Middle frontal gyrus (tissue), 1 donor: ENCODE results near the gene FAIM2.

Source experiments
- DNase-seq: peaks from one replicate; pipeline ENCODE4 v3.0.0-alpha.2; 2015; ENCODE audit warnings: low spot score; ENCODE audit errors: extremely low spot score

The FAIM2 gene

DNA sequence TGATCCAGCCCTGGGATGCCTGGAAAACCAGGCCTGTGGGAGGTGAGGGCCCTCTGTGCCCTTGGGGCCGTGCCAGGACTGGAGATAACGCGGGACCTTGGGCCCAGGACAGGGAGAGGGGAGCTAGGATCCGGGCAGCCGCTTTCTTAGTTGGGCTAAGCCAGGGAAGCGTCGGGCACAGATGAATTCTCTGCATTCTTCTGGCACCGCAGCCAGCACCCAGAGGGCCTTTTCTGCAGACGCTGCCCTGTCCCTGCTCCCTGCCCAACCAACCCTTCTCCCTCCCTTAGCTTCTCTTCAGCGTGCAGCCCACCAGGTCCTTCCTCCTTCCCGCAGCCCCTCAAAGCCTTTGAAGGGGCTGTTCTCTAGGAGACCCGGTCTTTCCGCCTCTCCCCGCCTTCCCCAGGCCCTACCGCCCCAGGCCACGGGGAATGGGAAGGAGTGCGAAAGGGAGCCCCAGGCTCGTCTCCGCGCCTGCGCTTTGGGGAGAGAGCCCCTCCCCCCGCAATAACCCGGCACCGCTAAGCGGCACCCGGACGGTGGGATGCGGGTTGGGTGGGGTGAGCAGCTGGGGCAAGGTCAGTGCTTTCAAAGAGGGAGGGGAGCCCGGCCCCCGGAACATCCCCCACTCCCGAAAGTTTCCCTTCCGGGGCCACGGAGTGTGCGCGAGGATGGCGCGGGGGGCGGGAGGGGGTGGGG lies 76.2 kb downstream of the FAIM2 start:
- DNase-seq = no peak

DNA sequence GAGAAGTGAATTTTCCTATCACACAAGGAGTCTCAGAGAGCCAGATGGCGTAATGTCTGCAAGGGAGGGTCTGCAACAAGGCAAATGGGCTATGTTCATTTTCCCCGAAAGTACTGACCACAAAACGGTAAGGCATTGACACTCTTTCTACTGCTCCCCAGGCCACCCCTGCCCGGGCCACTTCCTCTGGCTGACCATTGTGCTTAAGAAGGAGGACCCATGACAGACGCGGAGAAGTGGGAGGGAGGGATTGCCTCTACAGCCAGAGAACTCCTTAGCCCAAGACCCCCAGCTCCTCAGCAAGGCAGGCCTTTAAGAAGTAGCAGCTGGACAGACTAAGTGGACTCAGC lies 76.7 kb downstream of the FAIM2 start:
- no peak for DNase-seq

DNA sequence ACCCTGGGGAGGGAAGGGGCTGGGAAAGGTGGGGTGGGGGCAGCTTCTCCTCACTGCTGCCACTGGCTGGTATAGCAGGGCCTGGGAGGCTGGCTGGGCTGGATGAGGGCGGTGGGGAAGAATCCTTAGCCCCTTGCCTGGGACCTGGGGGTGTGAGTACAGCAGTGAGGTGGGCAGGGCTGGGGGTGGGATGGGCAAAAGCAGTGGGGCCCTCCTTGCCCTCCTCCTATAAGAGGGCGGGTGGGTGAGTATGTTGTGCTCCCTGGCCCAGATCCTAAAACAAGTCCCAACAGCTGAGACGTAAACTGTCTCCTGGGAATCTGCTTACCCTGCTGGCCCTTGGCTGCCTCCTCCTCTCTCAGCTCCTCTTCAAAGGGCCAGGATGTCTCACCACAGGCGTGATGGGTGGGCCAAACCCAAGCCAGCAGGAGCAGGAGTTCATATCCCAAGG lies 77.7 kb downstream of the FAIM2 start:
- no peak for DNase-seq

DNA sequence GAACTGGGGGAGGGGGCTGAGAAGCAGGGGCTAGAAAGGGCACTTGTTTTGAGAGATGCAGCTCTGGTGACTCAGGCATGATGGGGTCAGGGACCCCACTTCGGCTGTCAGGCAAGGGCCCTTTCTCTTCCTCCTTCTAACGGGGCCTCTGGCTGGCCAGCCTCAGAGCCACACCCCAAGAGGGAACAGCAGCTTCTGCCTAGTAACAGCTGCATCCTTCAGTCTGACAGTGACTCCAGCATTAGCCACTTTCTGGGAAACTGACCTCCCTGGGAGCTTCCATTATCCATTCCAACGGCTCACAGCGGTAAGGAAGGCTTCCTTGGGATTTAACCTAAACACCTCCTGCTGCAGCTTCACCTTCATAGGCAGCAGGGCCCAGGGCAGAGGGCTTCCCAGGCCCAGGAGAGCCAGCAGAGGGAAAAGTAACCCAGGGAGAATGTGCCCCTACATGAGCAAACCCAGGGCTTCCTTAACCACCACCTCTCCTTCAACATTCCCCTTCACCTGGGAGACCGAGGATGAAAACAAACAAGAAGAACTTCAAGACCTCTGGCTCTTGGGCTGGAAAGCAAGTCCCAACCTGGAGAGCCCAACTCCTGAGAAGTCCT lies 78.2 kb downstream of the FAIM2 start:
- no peak for DNase-seq

DNA sequence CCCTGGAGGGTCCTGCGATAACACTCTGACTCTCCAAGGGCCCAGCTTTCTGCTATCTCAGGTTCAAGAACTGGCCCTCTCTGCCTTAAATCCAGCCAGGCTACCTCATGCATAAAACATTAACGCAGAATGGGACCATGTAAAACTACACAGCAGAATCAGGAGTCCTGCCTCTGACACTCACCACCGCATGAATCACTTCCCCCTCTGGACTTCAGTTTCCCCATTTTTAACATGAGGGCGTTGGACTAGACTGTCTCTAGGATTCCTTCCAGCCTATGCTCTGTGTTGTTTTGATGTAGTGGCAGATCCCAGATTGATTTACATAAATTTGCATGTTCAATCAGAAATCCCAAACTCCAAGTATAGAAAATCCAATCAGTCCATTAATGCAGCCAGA lies 78.8 kb downstream of the FAIM2 start:
- no peak for DNase-seq

DNA sequence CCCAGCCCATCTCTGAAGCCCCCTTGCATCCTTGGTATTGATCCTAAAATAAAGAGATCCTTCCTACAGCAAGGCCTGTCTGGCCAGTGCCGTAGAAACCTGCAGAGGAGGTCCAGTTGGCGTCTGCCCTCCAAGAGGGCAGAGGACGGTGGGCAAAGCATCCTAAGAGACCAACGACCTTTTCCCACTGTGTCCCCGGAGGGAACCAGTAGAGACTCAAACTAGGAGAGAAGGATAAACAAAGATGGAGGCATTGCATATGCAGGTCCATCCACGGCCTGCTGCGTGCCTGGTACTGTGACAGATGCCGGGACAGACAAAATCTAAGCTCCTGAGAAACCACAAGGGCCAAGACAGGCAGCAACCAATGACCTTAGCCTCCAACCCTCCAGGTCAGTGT lies 79.3 kb downstream of the FAIM2 start:
- DNase-seq = no peak

DNA sequence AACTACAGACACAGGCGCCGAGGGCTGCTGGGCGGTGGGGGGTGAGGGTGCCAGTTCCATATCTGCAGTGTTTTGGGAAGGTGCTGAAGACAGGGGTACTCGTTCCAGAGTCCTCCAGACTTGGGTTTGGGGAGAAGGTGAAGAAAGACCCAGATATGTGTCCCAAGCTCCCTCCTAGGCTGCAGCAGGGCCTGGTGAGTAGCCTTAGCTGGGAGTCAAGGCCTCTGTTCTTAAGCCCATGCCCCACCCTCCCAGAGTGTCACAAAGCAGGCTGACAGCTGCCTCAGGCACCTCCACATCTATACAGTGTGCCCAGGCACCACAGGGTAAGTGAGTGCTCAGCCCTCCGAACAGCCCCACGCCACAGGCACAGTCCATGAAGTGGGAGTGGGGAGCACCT lies 79.7 kb downstream of the FAIM2 start:
- DNase-seq = no peak

DNA sequence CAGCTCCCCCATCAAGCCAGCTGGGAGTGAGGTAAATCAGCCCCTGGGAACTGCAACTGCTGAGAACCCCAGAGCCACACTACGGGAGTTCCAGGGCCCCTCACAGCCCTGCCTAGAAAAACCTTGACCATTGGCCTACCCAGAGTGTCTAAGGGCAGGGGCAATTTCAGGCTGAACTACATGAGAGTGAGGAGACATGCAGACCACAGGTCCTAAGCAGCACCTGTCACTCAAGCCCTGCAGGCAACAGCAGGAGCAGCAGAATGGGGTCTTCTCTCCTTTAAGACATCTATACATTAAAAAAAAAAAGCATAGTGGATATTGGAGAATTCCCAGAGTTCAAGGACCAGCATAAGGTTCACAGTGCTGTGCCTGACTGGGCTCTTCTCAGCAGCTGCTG lies 80.3 kb downstream of the FAIM2 start:
- no peak for DNase-seq

DNA sequence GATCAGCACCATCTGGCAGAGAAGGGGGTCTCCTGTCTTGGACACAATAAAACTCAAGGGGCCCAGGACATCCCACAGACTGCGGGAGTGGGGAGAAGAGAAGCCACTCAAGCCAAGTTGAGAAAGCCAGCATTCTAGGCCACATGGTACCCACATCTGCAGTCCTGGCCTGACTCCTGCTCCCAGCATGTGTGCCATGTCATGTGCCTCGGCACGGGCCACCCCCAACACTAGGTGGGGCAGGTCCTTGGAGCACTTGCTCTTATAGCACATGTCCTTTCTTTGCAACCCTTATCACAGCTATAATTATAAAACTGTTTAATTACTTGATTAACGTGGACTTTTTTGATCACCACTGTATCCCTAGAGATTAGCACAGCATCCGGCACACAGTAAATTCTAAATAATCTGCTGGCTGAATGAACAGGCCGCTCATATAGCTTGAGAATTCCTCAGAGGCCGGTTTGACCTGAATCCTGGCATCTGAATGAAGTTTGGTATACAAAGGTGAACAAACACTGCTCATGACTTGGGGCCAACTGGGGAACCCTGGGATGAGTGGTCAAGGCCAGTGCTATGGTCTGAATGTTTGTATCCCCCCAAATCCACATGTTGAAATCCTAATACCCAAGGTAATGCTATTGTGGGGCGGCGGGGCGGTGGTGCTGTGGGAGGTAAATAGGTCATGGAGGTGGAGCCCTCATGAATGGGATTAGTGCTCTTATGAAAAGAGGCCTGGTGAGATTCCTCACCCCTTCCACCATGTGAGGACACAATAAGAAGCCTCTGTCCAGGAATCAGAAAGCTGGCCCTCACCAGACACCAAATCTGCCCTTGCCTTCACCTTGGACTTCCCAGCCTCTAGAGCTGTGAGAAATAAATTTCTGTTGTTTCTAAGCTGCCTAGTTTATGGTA lies 82.1 kb downstream of the FAIM2 start:
- DNase-seq = no peak

DNA sequence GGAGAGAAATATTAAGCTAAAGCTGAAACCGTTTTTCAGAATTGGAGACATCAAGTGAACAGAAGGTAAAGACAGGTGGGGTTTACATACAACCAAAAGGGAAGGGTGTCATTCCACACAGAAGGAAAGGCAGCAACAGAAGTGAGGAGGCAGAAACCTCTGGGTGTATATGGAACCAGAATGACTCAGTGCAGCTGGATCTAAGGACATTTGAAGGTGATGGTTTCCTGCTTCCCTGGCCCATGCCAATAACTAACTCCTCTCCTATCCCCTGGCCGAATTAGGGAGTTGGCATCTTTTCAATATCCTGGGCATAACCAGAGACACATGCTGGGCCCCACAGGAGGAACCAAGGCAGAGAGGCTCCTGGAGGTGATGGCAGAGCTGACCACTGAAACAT lies 83.9 kb downstream of the FAIM2 start:
- DNase-seq = no peak

DNA sequence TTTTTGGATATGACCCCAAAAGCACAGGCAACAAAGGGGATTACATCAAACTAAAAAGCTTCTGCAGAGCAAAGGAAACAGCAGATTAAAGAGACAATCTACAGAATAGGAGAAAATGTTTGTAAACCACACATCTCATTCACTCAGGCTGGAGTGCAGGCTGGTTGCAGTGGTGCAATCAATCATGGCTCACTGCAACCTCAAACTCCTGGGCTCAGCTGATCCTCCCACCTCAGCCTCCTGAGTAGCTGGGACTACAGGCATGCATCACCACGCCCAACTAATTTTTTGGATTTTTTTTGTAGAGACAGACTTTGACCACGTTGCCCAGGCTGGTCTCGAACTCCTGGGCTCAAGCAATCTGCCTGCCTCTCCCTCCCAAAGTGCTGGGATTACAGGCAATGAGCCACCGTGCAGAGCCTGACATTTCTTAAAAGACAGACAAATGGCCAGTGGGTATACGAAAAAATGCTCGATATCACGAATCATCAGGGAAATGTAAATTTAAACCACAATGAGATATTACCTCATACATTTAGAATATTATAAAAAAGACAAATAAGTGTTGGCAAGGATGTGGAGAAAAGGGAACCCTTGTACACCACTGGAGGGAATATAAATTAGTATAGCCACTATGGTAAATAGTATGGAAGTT lies 85.3 kb downstream of the FAIM2 start:
- DNase-seq = no peak
